OCI-LY3 (cell line): ENCODE data around the gene GPC3.

Experiments used
- EZH2phosphoT487 ChIP-seq: fragments of 200-600 bp; shearing (Covaris generic); IDR thresholded peaks from 2 replicates; pipeline ENCODE4 v1.6.1; 2018; ENCODE audit warnings: antibody characterized with exemption, mixed run types, low read depth
- TF ChIP-seq, protein P1 (sequence below): fragments of 200-600, 300-600 bp; sonication (generic); IDR thresholded peaks from 2 replicates; pipeline ENCODE4 v1.5.1; 2014; ENCODE audit warnings: antibody characterized with exemption, low read length, low read depth

DNA sequence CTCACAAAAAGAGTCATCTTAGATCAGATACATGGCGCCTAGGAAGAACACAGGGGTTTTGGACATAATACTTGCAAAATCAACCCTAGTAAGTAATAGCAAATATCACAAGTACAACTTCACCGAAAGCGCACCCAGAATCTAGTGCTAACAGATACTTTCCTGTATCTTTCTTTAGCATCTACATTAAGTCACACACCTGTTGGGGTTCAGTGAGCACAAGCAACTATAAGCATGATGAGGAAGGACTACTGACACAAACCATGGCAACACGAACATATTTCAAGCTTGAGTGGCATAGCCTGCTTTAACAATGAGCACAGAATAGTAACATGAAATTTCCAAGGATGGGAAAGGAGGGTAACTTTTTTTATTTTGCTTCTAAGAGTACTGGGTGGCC, 116.1 kb downstream of the GPC3 start:
- TF ChIP-seq, protein P1, sequence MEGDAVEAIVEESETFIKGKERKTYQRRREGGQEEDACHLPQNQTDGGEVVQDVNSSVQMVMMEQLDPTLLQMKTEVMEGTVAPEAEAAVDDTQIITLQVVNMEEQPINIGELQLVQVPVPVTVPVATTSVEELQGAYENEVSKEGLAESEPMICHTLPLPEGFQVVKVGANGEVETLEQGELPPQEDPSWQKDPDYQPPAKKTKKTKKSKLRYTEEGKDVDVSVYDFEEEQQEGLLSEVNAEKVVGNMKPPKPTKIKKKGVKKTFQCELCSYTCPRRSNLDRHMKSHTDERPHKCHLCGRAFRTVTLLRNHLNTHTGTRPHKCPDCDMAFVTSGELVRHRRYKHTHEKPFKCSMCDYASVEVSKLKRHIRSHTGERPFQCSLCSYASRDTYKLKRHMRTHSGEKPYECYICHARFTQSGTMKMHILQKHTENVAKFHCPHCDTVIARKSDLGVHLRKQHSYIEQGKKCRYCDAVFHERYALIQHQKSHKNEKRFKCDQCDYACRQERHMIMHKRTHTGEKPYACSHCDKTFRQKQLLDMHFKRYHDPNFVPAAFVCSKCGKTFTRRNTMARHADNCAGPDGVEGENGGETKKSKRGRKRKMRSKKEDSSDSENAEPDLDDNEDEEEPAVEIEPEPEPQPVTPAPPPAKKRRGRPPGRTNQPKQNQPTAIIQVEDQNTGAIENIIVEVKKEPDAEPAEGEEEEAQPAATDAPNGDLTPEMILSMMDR, result no peak
- no peak for TF ChIP-seq EZH2phosphoT487
